ENCODE data around the gene CAPN3. TPM values are rescaled to one million over a fixed set of nuclear protein-coding genes. Genes with fewer than 3 reads are reported as not detected.

Gene CAPN3
- total RNA-seq, 4 donors from 2014 or later: 0.82 to 8.8 (median 5.8) TPM

DNA sequence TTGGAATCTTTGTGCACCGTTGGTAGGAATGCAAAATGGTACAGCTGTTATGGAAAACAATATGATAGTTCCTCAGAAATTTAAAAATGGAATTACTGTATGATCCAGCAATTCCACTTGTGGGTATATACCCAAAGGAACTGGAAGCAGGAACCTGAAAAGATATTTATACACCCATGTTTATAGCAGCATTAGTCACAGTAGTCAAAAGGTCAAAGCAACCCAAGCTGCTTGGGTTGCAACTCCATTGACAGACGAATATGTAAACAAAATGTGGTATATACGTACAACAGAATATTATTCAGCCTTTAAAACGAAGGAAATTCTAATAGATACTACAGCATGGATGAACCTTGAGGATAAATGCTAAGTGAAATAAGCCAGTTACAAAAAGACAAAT is 35.0 kb upstream of the CAPN3 start:
- TF ChIP-seq, protein P1, sequence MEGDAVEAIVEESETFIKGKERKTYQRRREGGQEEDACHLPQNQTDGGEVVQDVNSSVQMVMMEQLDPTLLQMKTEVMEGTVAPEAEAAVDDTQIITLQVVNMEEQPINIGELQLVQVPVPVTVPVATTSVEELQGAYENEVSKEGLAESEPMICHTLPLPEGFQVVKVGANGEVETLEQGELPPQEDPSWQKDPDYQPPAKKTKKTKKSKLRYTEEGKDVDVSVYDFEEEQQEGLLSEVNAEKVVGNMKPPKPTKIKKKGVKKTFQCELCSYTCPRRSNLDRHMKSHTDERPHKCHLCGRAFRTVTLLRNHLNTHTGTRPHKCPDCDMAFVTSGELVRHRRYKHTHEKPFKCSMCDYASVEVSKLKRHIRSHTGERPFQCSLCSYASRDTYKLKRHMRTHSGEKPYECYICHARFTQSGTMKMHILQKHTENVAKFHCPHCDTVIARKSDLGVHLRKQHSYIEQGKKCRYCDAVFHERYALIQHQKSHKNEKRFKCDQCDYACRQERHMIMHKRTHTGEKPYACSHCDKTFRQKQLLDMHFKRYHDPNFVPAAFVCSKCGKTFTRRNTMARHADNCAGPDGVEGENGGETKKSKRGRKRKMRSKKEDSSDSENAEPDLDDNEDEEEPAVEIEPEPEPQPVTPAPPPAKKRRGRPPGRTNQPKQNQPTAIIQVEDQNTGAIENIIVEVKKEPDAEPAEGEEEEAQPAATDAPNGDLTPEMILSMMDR (IDR thresholded peaks at IDR 0.05): no peak
- no peak for TF ChIP-seq POLR2A (IDR thresholded peaks at IDR 0.05)
- Histone ChIP-seq H3K27me3 (no peaks in the 10 kb centered on the region), H3K36me3 (peaks cover 5 to 87% (median 13%) of the 10 kb centered on the region in 3 donors), H3K9me3 (no peaks in the 10 kb centered on the region), H3K4me3 (no peak overlapping the region), H3K4me1 (no peaks in the 10 kb centered on the region), H3K27ac (no peak overlapping the region)
- intact Hi-C loops (cut with DNase I): no loop called here
- DNase-seq: no peak
- 64 to 75% methylated on average over 4 of the region's 4 CpGs for WGBS, 2 donors

DNA sequence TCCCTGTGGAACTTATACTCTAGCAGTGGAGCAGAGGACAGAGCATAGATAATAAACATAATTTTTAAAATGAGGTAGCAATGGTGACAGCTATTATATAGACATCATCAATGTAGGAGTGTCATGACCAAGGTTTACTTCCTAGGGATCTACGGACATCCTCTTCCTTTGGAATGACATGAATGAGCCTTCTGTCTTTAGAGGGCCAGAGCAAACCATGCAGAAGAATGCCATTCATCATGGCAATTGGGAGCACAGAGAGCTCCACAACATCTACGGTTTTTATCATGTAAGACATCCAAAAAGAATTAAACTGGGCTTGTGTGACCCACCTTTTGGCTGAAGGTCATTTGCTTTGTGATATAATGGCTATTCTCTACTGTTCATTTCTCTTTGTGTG is 30.1 kb upstream of the CAPN3 start:
- Histone ChIP-seq H3K4me1 (no peaks in the 10 kb centered on the region), H3K27me3 (no peaks in the 10 kb centered on the region), H3K9me3 (peaks cover 0 to 2% (median 2%) of the 10 kb centered on the region in 3 donors), H3K4me3 (no peak overlapping the region), H3K36me3 (peaks cover 0 to 88% (median 0%) of the 10 kb centered on the region in 3 donors), H3K27ac (no peak overlapping the region)
- TF ChIP-seq, protein P1 (IDR thresholded peaks at IDR 0.05): no peak
- no peak for TF ChIP-seq POLR2A (IDR thresholded peaks at IDR 0.05)
- no peak for DNase-seq
- intact Hi-C loops (cut with DNase I): no loop called here
- 86 to 91% methylated on average over 2 of the region's 2 CpGs for WGBS, 2 donors

DNA sequence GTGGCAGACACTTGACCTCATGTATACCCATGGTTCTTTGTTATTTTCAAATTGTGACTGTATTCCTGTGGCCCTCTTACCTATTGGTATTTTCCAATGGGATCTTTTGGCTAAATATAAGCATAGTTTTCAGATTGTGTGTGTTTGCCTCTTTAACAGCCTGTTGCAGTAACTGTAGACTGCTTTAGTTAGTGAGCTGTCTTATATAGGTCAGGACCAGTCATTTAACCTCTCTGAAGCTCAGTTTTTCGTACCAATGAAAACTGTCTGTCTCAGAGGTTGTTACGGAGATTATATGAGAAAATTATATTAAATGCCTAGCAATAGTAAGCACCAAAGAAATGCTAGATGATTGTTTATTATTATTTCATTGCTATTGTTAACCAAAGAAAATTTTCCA is 29.3 kb upstream of the CAPN3 start:
- no peaks in the 10 kb centered on the region for H3K4me1 ChIP-seq
- WGBS, 2 donors: 79 to 85% methylated on average over 2 of the region's 2 CpGs
- intact Hi-C loops (cut with DNase I): no loop called here
- H3K9me3 ChIP-seq: peaks cover 0 to 10% (median 8%) of the 10 kb centered on the region in 3 donors
- H3K27ac ChIP-seq: no peak overlapping the region
- DNase-seq: no peak
- H3K36me3 ChIP-seq: peaks cover 0 to 88% (median 0%) of the 10 kb centered on the region in 3 donors
- TF ChIP-seq, protein P1 (IDR thresholded peaks at IDR 0.05): no peak
- no peak for TF ChIP-seq POLR2A (IDR thresholded peaks at IDR 0.05)
- H3K4me3 ChIP-seq: no peak overlapping the region
- no peaks in the 10 kb centered on the region for H3K27me3 ChIP-seq

DNA sequence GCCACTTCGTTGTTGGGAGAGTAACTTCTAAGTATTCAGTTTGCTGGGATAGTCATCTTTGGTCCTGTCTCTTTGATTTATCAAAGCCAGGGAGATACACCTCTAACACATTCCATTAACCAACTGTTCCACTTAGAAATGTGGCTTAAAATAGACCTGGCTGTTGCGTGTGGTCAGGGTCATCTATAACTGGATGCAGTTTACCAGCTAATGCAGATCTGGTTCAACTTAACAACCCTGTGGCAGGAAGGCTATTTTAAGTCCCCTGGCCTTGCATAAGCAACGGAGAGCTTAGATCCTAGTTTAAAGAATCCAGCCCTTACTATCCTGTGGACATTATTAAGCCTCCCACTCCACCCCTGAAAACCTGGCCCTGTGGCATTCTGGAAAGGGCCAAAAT is 28.1 kb upstream of the CAPN3 start:
- 86 to 95% methylated on average over 3 of the region's 3 CpGs for WGBS, 2 donors
- DNase-seq: no peak
- Histone ChIP-seq H3K9me3 (peaks cover 0 to 22% (median 8%) of the 10 kb centered on the region in 3 donors), H3K4me1 (no peaks in the 10 kb centered on the region), H3K36me3 (peaks cover 0 to 82% (median 0%) of the 10 kb centered on the region in 3 donors), H3K27ac (no peak overlapping the region), H3K4me3 (no peak overlapping the region), H3K27me3 (no peaks in the 10 kb centered on the region)
- intact Hi-C loops (cut with DNase I): no loop called here
- TF ChIP-seq, protein P1 (IDR thresholded peaks at IDR 0.05): no peak
- no peak for TF ChIP-seq POLR2A (IDR thresholded peaks at IDR 0.05)

DNA sequence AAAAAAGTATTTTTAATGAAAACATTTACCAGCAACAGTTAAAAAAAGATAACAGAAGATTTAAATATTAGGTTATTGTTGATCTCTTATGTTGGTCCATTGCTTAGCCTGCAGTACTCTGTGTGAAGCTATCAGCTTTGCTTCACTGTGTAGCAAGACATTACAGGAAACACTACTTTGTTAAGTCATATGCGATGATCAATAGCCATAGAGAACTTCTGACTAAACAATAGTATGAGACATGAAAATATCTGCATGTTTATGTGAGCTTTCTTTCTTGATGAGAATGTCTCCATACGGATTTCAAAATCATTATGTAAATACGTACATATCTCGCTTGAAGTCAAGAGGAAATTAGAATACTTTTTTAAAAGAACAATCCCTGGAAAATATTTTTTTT is 27.0 kb upstream of the CAPN3 start:
- intact Hi-C loops (cut with DNase I): no loop called here
- Histone ChIP-seq H3K27me3 (no peaks in the 10 kb centered on the region), H3K27ac (no peak overlapping the region), H3K4me3 (no peak overlapping the region), H3K36me3 (peaks cover 0 to 71% (median 0%) of the 10 kb centered on the region in 3 donors), H3K9me3 (peaks cover 0 to 22% (median 8%) of the 10 kb centered on the region in 3 donors), H3K4me1 (no peaks in the 10 kb centered on the region)
- no peak for DNase-seq
- WGBS, 2 donors: 86 to 98% methylated on average over 4 of the region's 4 CpGs
- TF ChIP-seq, protein P1 (IDR thresholded peaks at IDR 0.05): no peak
- no peak for TF ChIP-seq POLR2A (IDR thresholded peaks at IDR 0.05)

All from esophagus squamous epithelium (tissue), 5 donors.